ENCODE data around the gene ABHD15.

GRCh38 chr17:29612094-29612403 is 45.2 kb upstream of the ABHD15 start:
- TF ChIP-seq CTCF (IDR thresholded peaks at IDR 0.05 in 2 of 3, conservative IDR thresholded peaks at IDR 0.05 in 1 of 3; ENCODE audit: insufficient read depth in 2 of 3, low read depth in 1 of 3, low read length in 3 of 3) (no peak), CBX3 (IDR thresholded peaks at IDR 0.05; ENCODE audit: borderline replicate concordance in 1 of 2, low read length in 2 of 2) (no peak)
